Gastroesophageal sphincter (tissue), 4 donors: ENCODE measurements around the gene EXOC1. TPM values are rescaled to one million over a fixed set of nuclear protein-coding genes. Genes with fewer than 3 reads are reported as not detected.

Experiments
- ATAC-seq: fragments of 150-250 bp; one replicate; pipeline ENCODE4 v1.9.1; 2016; ENCODE audit warnings: mild to moderate bottlenecking, moderate library complexity
- H3K27ac ChIP-seq, 4 donors: fragments of 200-600 bp; sonication (generic) in 3 of 4; 1 replicate in 3 of 4; 2 replicates in 1 of 4; pipeline ENCODE4 v1.5.1; 2016 to 2019
- H3K27me3 ChIP-seq: fragments of 200-600 bp; sonication (generic); one replicate; pipeline ENCODE4 v1.5.1; 2019
- H3K36me3 ChIP-seq, 2 donors: fragments of 200-600 bp; sonication (generic); one replicate each; pipeline ENCODE4 v1.5.1; 2019; ENCODE audit warnings: control low read depth in 1 of 2
- H3K4me1 ChIP-seq, 3 donors: fragments of 200-600 bp; sonication (generic); 1 replicate in 2 of 3; 2 replicates in 1 of 3; pipeline ENCODE4 v1.5.1; 2016 to 2019; ENCODE audit warnings: control low read depth in 2 of 3
- H3K4me3 ChIP-seq, 2 donors: fragments of 200-600 bp; sonication (generic); one replicate each; pipeline ENCODE4 v1.5.1; 2019; ENCODE audit warnings: mild to moderate bottlenecking in 1 of 2, moderate library complexity in 1 of 2
- H3K9me3 ChIP-seq, 3 donors: fragments of 200-600 bp; sonication (generic); one replicate each; pipeline ENCODE4 v1.5.1; 2017 to 2019; ENCODE audit warnings: control low read depth in 2 of 3
- CTCF ChIP-seq, 4 experiments: fragments of 200-600 bp in 2 of 4; fragments of 450-650 bp in 2 of 4; sonication (generic) in 1 of 4; IDR thresholded peaks; one replicate each; pipeline ENCODE4 v1.5.1; 2017 to 2019; ENCODE audit warnings: antibody characterized with exemption in 4 of 4, mild to moderate bottlenecking in 2 of 4, moderate library complexity in 2 of 4
- EP300 ChIP-seq: sonication (generic); formaldehyde crosslinking; IDR thresholded peaks from one replicate; pipeline ENCODE4 v1.6.1; 2017; ENCODE audit warnings: antibody characterized with exemption, mild to moderate bottlenecking
- POLR2A ChIP-seq, 2 donors: fragments of 450-650 bp; IDR thresholded peaks; one replicate each; pipeline ENCODE4 v1.6.1; 2017; ENCODE audit warnings: antibody characterized with exemption in 2 of 2, mild to moderate bottlenecking in 2 of 2, moderate library complexity in 1 of 2
- POLR2AphosphoS5 ChIP-seq: sonication (generic); formaldehyde crosslinking; IDR thresholded peaks from one replicate; pipeline ENCODE4 v1.6.1; 2017; ENCODE audit warnings: antibody characterized with exemption
- WGBS, 2 donors: methylation state at CpG; one replicate each; pipeline ENCODE4 v1.1.5; 2018; ENCODE audit warnings: low coverage in 1 of 2; 5-methylcytosine and 5-hydroxymethylcytosine counted together
- total RNA-seq, 4 donors: library from RNA; depleted of rRNA; stranded (reverse); fragments of >200 nt; gene quantifications; one replicate each; pipeline ENCODE4 v1.1.0, GENCODE V29; 2016

EXOC1 gene
- total RNA-seq, 4 donors from 2014 or later = 30.2 to 48.6 (median 38.8) TPM

GRCh38 chr4:55871299-55871800, 17.9 kb downstream of the EXOC1 start:
- peaks cover 4 to 67% of the 10 kb centered on the region in 2 donors for H3K36me3 ChIP-seq
- peaks cover 3 to 20% (median 8%) of the 10 kb centered on the region in 3 donors for H3K4me1 ChIP-seq
- WGBS, 2 donors = 72 to 74% methylated on average over 4 of the region's 5 CpGs
- H3K27ac ChIP-seq = no peak overlapping the region
- no peaks in the 10 kb centered on the region for H3K9me3 ChIP-seq
- no peak for ATAC-seq
- no peak overlapping the region for H3K4me3 ChIP-seq
- no peaks in the 10 kb centered on the region for H3K27me3 ChIP-seq
- TF ChIP-seq POLR2AphosphoS5 (no peak), POLR2A (IDR thresholded peaks at IDR 0.05) (no peak), EP300 (no peak), CTCF (IDR thresholded peaks at IDR 0.05) (no peak)

GRCh38 chr4:55874831-55875230, 21.4 kb downstream of the EXOC1 start:
- TF ChIP-seq EP300 = no peak
- no peak for TF ChIP-seq POLR2AphosphoS5
- no peak for TF ChIP-seq POLR2A (IDR thresholded peaks at IDR 0.05)
- TF ChIP-seq CTCF (IDR thresholded peaks at IDR 0.05) = no peak
- Histone ChIP-seq H3K4me3 (no peak overlapping the region), H3K4me1 (peaks cover 0 to 19% (median 0%) of the 10 kb centered on the region in 3 donors), H3K36me3 (peaks cover 4 to 72% of the 10 kb centered on the region in 2 donors), H3K27me3 (no peaks in the 10 kb centered on the region), H3K27ac (no peak overlapping the region), H3K9me3 (no peaks in the 10 kb centered on the region)
- ATAC-seq = no peak

- H3K27me3 ChIP-seq = no peaks in the 10 kb centered on the region
- peak; percentile 51 for ATAC-seq
- no peak overlapping the region for H3K4me3 ChIP-seq
- peaks cover 0 to 19% (median 0%) of the 10 kb centered on the region in 3 donors for H3K4me1 ChIP-seq
- no peaks in the 10 kb centered on the region for H3K9me3 ChIP-seq
- H3K27ac ChIP-seq = peak overlapping the region in 1 of 4 donors; percentile 43
- TF ChIP-seq POLR2AphosphoS5 (peak; percentile 83), CTCF (IDR thresholded peaks at IDR 0.05) (no peak), POLR2A (IDR thresholded peaks at IDR 0.05) (no peak), EP300 (no peak)
- peaks cover 4 to 70% of the 10 kb centered on the region in 2 donors for H3K36me3 ChIP-seq
Observed at GRCh38 chr4:55876387-55876786, 22.9 kb downstream of the EXOC1 start.

GRCh38 chr4:55879224-55879623, 25.8 kb downstream of the EXOC1 start:
- Histone ChIP-seq H3K4me1 (peaks cover 0 to 22% (median 0%) of the 10 kb centered on the region in 3 donors), H3K4me3 (no peak overlapping the region), H3K9me3 (no peaks in the 10 kb centered on the region), H3K27me3 (no peaks in the 10 kb centered on the region), H3K36me3 (peaks cover 4 to 64% of the 10 kb centered on the region in 2 donors), H3K27ac (no peak overlapping the region)
- ATAC-seq = no peak
- WGBS, 2 donors = 87 to 97% methylated on average over 3 of the region's 3 CpGs
- TF ChIP-seq POLR2AphosphoS5 (no peak), EP300 (no peak), CTCF (IDR thresholded peaks at IDR 0.05) (no peak)

GRCh38 chr4:55880652-55881280, 27.3 kb downstream of the EXOC1 start:
- H3K27me3 ChIP-seq = no peaks in the 10 kb centered on the region
- no peak overlapping the region for H3K4me3 ChIP-seq
- peaks cover 4 to 61% of the 10 kb centered on the region in 2 donors for H3K36me3 ChIP-seq
- WGBS, 2 donors = 88 to 100% methylated on average over 2 to 3 of the region's 3 CpGs
- ATAC-seq = no peak
- H3K4me1 ChIP-seq = peaks cover 0 to 26% (median 0%) of the 10 kb centered on the region in 3 donors
- TF ChIP-seq EP300 (no peak), POLR2A (IDR thresholded peaks at IDR 0.05) (no peak), POLR2AphosphoS5 (no peak), CTCF (IDR thresholded peaks at IDR 0.05) (no peak)
- no peaks in the 10 kb centered on the region for H3K9me3 ChIP-seq
- no peak overlapping the region for H3K27ac ChIP-seq
